ENCODE measurements around the gene PHF19. TPM values are rescaled to one million over a fixed set of nuclear protein-coding genes. Genes with fewer than 3 reads are reported as not detected.

Gene PHF19
- total and polyA plus RNA-seq, 2 of the 8 experiments (the other 6 are each of a cell fraction or from before 2014, with no cell fraction given), result 28.2 to 31.8 TPM

DNA sequence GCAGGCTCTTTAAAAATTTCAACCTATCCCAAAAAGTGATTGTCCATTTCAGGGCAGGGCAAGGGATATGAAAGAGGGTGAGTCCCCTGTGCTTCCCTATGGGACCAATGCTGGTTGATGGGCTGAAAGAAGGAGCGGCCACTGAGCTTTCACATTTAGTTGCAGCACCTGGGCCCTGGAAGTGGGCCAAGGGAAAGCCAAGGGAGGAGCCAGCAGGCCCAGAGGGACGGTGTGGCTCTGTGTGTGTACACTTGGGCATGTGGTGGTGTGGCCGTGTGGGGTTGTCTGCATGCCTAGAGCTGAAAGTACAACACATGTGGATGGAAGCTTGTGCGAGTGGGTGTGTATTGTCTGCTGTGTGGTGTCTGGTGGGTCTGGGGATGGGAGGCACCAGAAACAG, 20.3 kb downstream of the PHF19 start (continued):
- TF ChIP-seq PHF8 (conservative IDR thresholded peaks at IDR 0.05; ENCODE audit: low read depth, low read length) (no peak), HDAC2 (IDR thresholded peaks at IDR 0.05; ENCODE audit: borderline replicate concordance in 1 of 2, low read depth in 2 of 2, low read length in 2 of 2) (no peak), EZH2 (IDR thresholded peaks at IDR 0.05; ENCODE audit: low read depth, low read length, severe bottlenecking) (no peak)
